A673 (cell line): ENCODE measurements around the gene SORL1. TPM values are rescaled to one million over a fixed set of nuclear protein-coding genes. Genes with fewer than 3 reads are reported as not detected.

ENCODE experiments used
- BruUV-seq: library from RNA; stranded (reverse); fragments of 400-500 nt; replicated peaks from 2 replicates; lab custom pipeline; 2021; lab: Mats Ljungman, UMichigan
- CTCF ChIA-PET: fragments of 300-600 bp; sonication (Branson Sonifier 250); formaldehyde crosslinking; loops from one replicate; lab custom pipeline; 2022; ENCODE audit warnings: antibody characterized with exemption; lab: Charles Lee
- POLR2A ChIA-PET: fragments of 300-600 bp; sonication (Branson Sonifier 250); formaldehyde crosslinking; loops from one replicate; lab custom pipeline; 2022; ENCODE audit warnings: antibody characterized with exemption; ENCODE audit not compliant: low non-redundant PET; lab: Charles Lee
- DNase-seq: peaks from one replicate; pipeline ENCODE4 v3.0.0-alpha.2; 2015; ENCODE audit warnings: low spot score
- H3K27ac ChIP-seq: fragments of 200-600 bp; sonication (generic); 2 replicates; pipeline ENCODE4 v1.5.1; 2016; ENCODE audit warnings: mixed run types, low read depth, mild to moderate bottlenecking, mixed read lengths, antibody characterized with exemption, low read length; ENCODE audit not compliant: poor library complexity, severe bottlenecking
- H3K27me3 ChIP-seq: fragments of 200-600 bp; sonication (generic); replicated peaks from 2 replicates; pipeline ENCODE4 v1.6.1; 2017; ENCODE audit warnings: mixed run types, low read depth, mild to moderate bottlenecking, mixed read lengths, antibody characterized with exemption, low read length; ENCODE audit not compliant: insufficient read depth, poor library complexity
- H3K36me3 ChIP-seq: fragments of 200-600 bp; sonication (generic); 2 replicates; pipeline ENCODE4 v1.6.1; 2016; ENCODE audit warnings: mixed run types, mild to moderate bottlenecking, mixed read lengths, antibody characterized with exemption, low read length; ENCODE audit not compliant: insufficient read depth, poor library complexity, severe bottlenecking
- H3K4me1 ChIP-seq: fragments of 200-600 bp; sonication (generic); 2 replicates; pipeline ENCODE4 v1.6.1; 2017; ENCODE audit warnings: mixed run types, mild to moderate bottlenecking, mixed read lengths, antibody characterized with exemption, low read length; ENCODE audit not compliant: insufficient read depth, poor library complexity, severe bottlenecking
- H3K4me3 ChIP-seq: fragments of 200-600 bp; sonication (generic); 2 replicates; pipeline ENCODE4 v1.5.1; 2016; ENCODE audit warnings: low read depth, mixed run types, mild to moderate bottlenecking, mixed read lengths, low read length; ENCODE audit not compliant: poor library complexity, severe bottlenecking
- H3K9me3 ChIP-seq: fragments of 200-600 bp; sonication (generic); 2 replicates; pipeline ENCODE4 v1.6.1; 2016; ENCODE audit warnings: mixed run types, low read depth, mild to moderate bottlenecking, mixed read lengths, antibody characterized with exemption, low read length; ENCODE audit not compliant: poor library complexity, severe bottlenecking
- CTCF ChIP-seq: fragments of 300-800, 200-600 bp; sonication (generic); conservative IDR thresholded peaks from 2 replicates; pipeline ENCODE4 v1.5.1; 2017; ENCODE audit warnings: low read depth, mild to moderate bottlenecking, antibody characterized with exemption, low read length, moderate library complexity, mixed read lengths
- EZH2 ChIP-seq: fragments of 200-600 bp; sonication (generic); IDR thresholded peaks from 2 replicates; pipeline ENCODE4 v1.6.1; 2017; ENCODE audit warnings: borderline replicate concordance, low read depth, mild to moderate bottlenecking, mixed read lengths, antibody characterized with exemption, low read length; ENCODE audit not compliant: poor library complexity, severe bottlenecking
- intact Hi-C: fragments of 100-400 bp; cut with micrococcal nuclease; formaldehyde crosslinking; loops from one replicate; pipeline ENCODE4 v1.10.0; 2022; ENCODE audit not compliant: unreplicated experiment
- total RNA-seq: library from RNA; stranded (reverse); gene quantifications from 2 replicates; pipeline ENCODE4 v1.2.3, GENCODE V29; 2021

The SORL1 gene
- total RNA-seq, 1 experiment from 2014 or later: 0.95 TPM

DNA sequence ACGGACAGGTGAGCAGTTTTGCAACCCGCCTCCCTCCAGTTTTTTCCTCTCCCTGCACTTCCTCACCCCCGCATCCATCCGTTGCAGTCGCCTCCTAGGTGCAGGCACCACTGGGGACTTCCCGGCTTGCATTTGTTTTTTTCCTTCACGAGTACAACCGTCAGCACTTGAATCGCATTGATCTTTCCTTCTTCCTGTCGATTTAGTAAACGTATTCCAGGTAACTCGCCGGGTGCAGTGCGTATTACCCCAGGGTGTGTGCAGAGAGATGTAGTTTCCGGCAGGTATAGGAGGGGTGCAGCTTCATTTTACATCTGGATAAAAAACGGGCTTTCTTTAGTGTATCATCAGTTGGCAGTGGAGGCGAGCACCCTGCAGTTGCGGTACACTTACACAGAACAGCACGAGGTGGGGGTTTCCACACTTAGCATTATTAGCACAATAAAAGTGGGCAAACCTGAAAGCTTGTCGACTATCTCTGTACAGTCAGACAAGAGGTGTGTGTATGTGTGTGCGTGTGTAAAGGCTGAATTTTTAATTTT lies 566 bp downstream of the SORL1 start, which contains the start of gene SORL1-AS1:
Gene SORL1-AS1 (minus strand): TSS at position 359 of the 542 bp plus-strand sequence.
- no peak for DNase-seq
- no peak within 1 kb of the TSS for H3K27ac ChIP-seq
- no peaks in the 10 kb centered on the region for H3K9me3 ChIP-seq
- BruUV-seq: no TSS peak
- POLR2A ChIA-PET: interaction anchor here (0.6 kb wide), 1 partner anchor 12 kb away, joined by 3 read pairs; no protein-coding TSS in a partner anchor
- H3K36me3 ChIP-seq: no peaks in the 10 kb centered on the region
- H3K4me3 ChIP-seq: peak within 1 kb of the TSS; percentile 62
- CTCF ChIA-PET: interaction anchor here (0.6 kb wide), 1 partner anchor 1127 kb away, joined by 3 read pairs; no protein-coding TSS in a partner anchor
- TF ChIP-seq EZH2: peak; percentile 59
- TF ChIP-seq CTCF: no peak
- intact Hi-C loops: loop anchor here (5.0 kb wide), 1 partner anchor 140 kb away; no protein-coding TSS in a partner anchor
- peaks cover 42% of the 10 kb centered on the region for H3K27me3 ChIP-seq
- H3K4me1 ChIP-seq: no peaks in the 10 kb centered on the region

DNA sequence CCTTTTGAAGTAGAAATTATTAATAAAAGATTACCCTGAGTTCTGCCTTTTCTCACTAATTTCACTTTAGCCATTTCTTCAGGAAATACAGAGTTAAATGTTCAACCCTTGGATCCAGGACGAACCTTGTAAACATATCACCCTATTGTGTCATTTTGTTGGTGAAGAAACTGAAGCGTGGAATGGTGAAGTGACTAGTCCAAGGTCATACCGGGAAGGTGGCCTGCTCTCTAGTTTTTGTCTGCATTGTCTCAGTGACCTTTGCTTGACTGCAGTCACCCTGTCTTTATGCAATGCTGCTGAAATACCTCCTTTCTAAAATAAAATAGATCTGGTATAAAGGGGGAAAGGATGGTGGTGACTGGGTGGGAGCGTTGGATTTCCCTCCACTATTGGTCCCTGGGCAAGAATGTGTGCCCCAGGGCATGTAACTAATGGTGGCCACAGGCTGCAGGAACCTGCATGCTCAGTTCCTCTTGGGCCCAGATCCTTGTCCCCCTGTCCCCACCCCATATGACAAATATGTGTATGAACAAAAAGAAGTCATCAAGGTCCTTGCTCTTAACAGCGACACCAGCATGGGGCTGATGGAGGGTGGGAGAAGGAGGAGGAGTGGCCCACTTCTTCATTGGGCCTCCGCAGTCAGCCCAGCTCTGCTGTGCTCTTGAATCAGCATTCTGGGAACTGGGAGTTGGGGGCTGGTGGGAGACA lies 1.6 kb downstream of the SORL1 start:
- no TSS peak for BruUV-seq
- intact Hi-C loops: loop anchor here (5.0 kb wide), 1 partner anchor 139 kb away; no protein-coding TSS in a partner anchor
- H3K4me1 ChIP-seq: no peaks in the 10 kb centered on the region
- TF ChIP-seq CTCF (no peak), EZH2 (no peak)
- DNase-seq: no peak
- H3K4me3 ChIP-seq: no peak overlapping the region
- H3K27ac ChIP-seq: no peak overlapping the region
- ChIA-PET CTCF (no interaction called here), POLR2A (no interaction called here)
- peaks cover 42% of the 10 kb centered on the region for H3K27me3 ChIP-seq
- H3K36me3 ChIP-seq: no peaks in the 10 kb centered on the region
- no peaks in the 10 kb centered on the region for H3K9me3 ChIP-seq

DNA sequence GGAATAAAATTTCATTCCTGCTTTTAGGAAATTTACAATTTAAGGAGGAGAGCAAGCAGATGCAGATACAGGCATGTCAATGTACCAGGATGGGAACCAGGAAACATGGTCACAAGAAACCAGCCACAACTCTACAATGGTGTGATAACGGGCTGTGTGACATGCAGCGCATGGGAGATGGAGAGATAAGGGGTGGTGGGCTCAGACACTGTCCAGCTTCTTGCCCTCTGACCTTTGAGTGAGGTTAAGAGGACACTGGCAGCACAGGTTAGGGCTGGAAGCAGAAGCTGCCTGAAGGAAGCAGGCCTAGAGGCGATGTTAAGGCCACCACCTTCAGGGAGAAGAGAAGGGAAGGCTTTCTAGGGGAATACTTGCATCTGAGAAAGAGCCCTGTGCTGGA lies 3.0 kb downstream of the SORL1 start:
- Histone ChIP-seq H3K4me1 (no peaks in the 10 kb centered on the region), H3K36me3 (no peaks in the 10 kb centered on the region), H3K27ac (no peak overlapping the region), H3K4me3 (no peak overlapping the region), H3K9me3 (no peaks in the 10 kb centered on the region), H3K27me3 (peaks cover 42% of the 10 kb centered on the region)
- no peak for DNase-seq
- intact Hi-C loops: no loop called here
- POLR2A ChIA-PET: no interaction called here
- CTCF ChIA-PET: no interaction called here
- no TSS peak for BruUV-seq
- TF ChIP-seq CTCF (no peak), EZH2 (no peak)
